ENCODE data around the gene WNT9A.
"Not testable (repeated sequence)": the region's sequence is repeated elsewhere in the genome, so short reads cannot be mapped to it uniquely, and the experiment has no call there.

Gene WNT9A

GRCh38 chr1:227886993-227887696 is 60.6 kb downstream of the WNT9A start:
- DNase-seq (ENCODE audit: low read depth in 2 of 2): no peak

- DNase-seq (ENCODE audit: low read depth in 2 of 2): no peak
These were observed 61.2 kb downstream of the WNT9A start for GRCh38 chr1:227886503-227886961.

- DNase-seq (ENCODE audit: low read depth in 2 of 2): no peak
These were observed 61.9 kb downstream of the WNT9A start for GRCh38 chr1:227885648-227886502.

- no peak for DNase-seq (ENCODE audit: low read depth in 2 of 2)
These were observed 62.5 kb downstream of the WNT9A start for GRCh38 chr1:227885135-227885647.

- DNase-seq (ENCODE audit: low read depth in 2 of 2): no peak
These were observed 63.2 kb downstream of the WNT9A start for GRCh38 chr1:227884370-227885134.

GRCh38 chr1:227883641-227884301 is 64.0 kb downstream of the WNT9A start:
- no peak for DNase-seq (ENCODE audit: low read depth in 2 of 2)

- DNase-seq (ENCODE audit: low read depth in 2 of 2): no peak
These were observed 64.6 kb downstream of the WNT9A start for GRCh38 chr1:227883073-227883520.

GRCh38 chr1:227880342-227880924 is 67.3 kb downstream of the WNT9A start:
- DNase-seq (ENCODE audit: low read depth in 2 of 2): no peak

- not testable (repeated sequence) for DNase-seq (ENCODE audit: low read depth in 2 of 2)
These were observed 69.9 kb downstream of the WNT9A start for GRCh38 chr1:227877810-227878209.

- DNase-seq (ENCODE audit: low read depth in 2 of 2): not testable (repeated sequence)
These were observed 75.8 kb downstream of the WNT9A start for GRCh38 chr1:227871892-227872291.

- no peak for DNase-seq (ENCODE audit: low read depth in 2 of 2)
These were observed 77.4 kb downstream of the WNT9A start for GRCh38 chr1:227870366-227870765.

- DNase-seq (ENCODE audit: low read depth in 2 of 2): no peak
These were observed 77.9 kb downstream of the WNT9A start for GRCh38 chr1:227869851-227870305.

GRCh38 chr1:227869279-227869842 is 78.4 kb downstream of the WNT9A start:
- no peak for DNase-seq (ENCODE audit: low read depth in 2 of 2)

Measured in stimulated activated CD8-positive, alpha-beta memory T cell treated with anti-CD3 and anti-CD28 coated beads, Interleukin-15, amount 100 ng/mL, for 4 hours (primary cell).